ENCODE data around the gene ANTKMT.

Gene ANTKMT, protein sequence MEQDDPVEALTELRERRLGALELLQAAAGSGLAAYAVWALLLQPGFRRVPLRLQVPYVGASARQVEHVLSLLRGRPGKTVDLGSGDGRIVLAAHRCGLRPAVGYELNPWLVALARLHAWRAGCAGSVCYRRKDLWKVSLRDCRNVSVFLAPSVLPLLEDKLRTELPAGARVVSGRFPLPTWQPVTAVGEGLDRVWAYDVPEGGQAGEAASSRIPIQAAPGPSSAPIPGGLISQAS

DNA sequence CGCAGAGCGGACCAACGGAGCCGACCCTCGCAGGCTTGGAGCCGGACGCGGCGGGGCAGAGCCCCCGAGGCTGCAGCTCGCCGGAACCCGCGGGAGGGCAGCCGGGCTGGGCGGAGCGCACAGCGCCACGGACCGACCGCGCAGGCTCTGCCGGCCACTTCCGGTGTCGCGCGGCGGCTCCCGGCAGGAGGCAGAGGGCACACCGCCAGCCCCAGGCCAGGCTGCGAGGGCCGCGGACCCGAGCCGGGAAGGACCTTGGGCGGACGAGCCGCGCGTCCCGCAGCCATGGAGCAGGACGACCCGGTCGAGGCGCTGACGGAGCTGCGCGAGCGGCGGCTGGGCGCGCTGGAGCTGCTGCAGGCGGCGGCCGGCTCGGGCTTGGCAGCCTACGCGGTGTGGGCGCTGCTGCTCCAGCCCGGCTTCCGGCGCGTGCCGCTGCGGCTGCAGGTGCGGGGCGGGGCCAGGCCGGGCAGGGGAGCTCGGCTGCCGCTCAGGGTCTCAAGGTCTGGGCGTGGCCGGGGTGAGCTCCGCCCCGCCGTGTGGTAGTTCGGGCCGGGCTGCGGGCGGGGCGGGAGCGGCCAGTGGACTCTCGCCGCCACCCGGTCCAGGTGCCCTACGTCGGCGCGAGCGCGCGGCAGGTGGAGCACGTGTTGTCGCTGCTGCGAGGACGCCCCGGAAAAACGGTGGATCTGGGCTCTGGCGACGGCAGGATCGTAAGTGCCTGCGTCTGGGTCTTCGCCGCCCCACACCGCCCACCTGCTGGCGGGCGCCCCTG, at the start of gene ANTKMT:
TSS of gene ANTKMT (plus strand) at position 157 of the 775 bp plus-strand sequence. CDS start at position 286, 129 bp downstream.
- no peak for FAIRE-seq

GRCh38 chr16:671353-672131, 49.4 kb upstream of the ANTKMT start:
- no peak for FAIRE-seq

DNA sequence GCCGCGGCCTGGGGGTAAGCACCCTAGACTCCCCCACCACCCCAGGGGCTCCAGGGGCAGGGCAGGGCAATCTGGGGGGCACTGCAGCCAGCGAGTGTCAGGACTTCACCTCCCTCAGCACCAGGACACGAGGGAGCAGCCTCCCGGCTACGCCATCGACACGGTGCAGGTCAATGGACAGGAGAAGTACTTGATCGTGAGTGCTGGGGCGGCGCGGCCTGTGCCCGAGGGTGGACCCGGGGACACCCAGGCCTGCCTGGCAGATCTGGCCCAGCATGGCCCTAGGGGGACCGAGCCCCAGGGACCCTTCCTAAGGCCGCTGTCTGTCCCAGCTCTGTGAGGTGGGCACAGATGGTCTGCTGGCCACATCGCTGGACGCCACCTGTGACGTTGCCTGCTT, 48.6 kb upstream of the ANTKMT start:
- no peak for FAIRE-seq

DNA sequence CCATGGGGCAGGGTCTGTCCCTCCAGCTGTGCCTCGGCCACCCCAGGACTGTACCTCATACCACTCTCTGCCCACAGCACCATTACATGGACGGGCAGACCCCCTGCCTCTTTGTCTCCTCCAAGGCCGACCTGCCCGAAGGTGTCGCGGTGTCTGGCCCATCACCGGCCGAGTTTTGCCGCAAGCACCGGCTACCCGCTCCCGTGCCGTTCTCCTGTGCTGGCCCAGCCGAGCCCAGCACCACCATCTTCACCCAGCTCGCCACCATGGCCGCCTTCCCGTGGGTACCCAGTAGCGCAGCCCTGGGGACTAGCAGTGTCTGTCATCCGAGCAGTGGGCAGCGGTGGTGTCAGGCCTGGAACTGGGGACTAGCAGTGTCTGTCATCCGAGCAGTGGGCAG, 48.1 kb upstream of the ANTKMT start:
- no peak for FAIRE-seq

DNA sequence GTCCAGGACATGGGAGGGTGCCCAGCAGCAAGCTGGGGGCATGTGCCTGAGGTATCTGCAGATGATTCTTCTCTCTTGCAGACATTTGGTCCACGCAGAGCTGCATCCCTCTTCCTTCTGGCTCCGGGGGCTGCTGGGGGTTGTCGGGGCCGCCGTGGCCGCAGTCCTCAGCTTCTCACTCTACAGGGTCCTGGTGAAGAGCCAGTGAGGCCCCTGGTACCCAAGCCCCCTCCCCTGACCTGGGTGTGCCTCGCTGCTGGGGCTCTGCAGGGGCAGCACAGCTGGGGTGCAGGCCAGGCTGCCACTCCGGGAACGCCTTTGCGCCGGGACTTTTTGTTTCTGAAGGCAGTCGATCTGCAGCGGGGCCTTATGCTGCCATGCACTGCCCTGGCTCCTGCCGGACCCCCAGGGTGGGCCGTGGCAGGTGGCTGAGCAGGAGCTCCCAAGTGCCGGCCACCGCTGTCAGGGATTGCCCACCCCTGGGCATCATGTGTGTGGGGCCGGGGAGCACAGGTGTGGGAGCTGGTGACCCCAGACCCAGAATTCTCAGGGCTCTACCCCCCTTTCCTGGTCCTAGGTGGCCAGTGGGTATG, 47.5 kb upstream of the ANTKMT start:
- FAIRE-seq: no peak

DNA sequence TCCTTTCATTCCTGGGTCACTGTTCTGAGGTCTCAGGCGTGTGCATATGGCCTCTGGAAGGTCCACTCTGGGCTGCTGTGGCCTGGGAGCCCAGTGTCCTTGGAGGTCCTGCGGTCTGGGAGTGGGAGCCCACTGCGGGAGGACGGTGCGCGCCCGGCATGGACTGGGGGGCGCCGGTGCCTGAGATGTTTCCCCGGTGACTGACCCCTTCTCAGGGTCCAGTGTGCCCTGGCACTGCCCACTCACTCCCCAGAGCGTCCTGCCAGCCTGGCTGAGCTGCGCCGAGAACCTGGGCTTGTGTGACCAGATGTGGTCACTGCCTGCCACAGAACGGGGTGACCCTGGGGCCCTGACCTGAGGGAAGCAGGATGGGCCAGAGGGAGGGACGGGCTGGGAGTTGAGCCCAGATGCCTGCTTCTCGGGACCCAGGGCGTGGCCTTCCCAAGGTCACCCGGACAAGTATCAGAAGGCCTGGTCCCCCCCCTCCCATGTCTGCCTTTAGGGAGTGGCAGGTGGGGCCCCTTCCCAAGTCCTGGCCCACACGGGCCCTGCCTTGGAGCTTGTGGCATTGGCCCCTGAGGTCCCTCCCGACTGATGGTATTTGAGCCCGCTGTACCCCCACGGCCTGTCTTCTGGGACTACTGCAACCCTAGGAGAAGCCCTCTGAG, 46.6 kb upstream of the ANTKMT start:
- FAIRE-seq: no peak

DNA sequence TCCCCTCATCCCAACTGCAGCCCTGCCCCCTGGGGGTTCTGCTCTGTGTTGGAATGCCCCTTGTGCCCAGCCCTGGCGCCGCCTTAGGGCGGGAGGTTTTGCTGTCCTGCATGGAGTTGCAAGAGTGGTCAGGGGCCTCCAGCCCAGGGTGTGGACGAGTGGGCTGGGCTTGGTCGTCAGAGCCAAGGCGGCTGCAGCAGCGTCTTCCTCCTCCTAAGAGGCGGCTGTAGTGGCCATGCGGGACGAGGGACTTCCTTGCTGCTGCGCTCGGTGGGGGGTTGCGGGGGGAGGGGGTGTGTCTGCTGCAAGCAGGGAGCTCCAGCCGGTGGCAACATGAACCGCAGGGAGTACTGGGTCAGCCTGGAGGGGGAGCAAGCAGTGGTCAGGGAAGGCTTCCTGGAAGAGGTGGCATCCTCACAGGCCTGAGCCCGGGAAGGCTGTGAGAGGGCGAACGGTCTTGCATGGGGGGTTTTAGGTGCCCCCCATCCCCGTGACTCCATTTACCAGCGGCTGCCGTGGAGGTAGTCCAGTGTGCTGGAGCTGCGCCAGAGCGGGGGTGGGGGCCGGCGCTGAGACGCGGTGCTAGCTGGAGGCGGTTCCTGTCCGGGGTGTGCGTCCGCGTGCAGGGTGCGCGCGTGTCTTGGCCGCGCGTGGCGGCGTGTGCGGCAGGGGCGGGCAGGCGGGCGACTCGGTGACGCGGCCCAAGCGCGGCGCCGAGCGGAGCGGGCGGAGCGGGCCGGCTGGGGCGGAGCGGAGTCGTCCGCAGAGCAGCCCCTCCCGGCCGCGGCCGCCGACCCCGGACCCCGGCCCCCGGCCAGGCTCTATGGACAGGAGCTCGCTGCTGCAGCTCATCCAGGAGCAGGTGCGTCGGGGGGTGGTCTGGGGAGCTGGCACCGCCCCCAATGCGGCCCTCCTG, 45.7 kb upstream of the ANTKMT start, which contains the start of gene RHBDL1:
TSS of gene RHBDL1 (plus strand) at position 704 of the 916 bp plus-strand sequence. CDS start at position 824, 120 bp downstream.
- FAIRE-seq: no peak

- FAIRE-seq: no peak
These were observed 44.9 kb upstream of the ANTKMT start for GRCh38 chr16:675884-676564.

GRCh38 chr16:676565-676902, 44.4 kb upstream of the ANTKMT start:
- FAIRE-seq: no peak

- FAIRE-seq: no peak
These were observed 44.0 kb upstream of the ANTKMT start for GRCh38 chr16:676913-677312.

- no peak for FAIRE-seq
These were observed 43.4 kb upstream of the ANTKMT start for GRCh38 chr16:677316-678190.

DNA sequence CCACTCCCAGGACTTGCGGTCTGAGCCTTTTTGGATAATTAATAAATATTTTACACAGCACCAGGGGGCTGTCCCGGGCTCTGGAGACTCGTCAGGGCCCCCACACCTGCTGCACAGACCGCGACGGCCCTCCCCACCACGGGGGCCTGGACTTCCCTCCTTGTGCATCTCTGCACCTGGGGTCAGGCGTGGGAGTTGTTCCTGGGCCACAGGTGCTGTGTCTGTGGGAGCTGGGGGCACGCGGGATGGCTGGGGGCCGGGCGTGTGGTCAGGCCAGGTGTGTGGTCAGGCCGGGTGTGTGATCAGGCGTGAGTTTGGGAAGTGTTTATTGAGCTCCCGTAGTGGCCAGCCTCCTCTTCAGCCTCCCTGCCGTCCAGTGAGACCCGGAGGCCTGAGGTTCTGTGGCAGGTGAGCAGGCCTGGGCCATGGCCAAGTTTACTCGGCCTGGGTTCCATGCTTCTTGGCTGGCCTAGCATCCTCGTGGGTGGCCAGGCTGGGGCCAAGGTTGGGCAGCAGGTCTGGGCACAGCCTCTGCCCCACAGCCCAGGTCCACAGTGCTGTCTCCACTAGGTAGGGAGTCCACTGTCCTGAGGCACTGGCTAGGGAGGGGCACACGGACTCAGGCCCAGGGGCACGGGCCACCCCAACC, 42.6 kb upstream of the ANTKMT start:
- FAIRE-seq: no peak

DNA sequence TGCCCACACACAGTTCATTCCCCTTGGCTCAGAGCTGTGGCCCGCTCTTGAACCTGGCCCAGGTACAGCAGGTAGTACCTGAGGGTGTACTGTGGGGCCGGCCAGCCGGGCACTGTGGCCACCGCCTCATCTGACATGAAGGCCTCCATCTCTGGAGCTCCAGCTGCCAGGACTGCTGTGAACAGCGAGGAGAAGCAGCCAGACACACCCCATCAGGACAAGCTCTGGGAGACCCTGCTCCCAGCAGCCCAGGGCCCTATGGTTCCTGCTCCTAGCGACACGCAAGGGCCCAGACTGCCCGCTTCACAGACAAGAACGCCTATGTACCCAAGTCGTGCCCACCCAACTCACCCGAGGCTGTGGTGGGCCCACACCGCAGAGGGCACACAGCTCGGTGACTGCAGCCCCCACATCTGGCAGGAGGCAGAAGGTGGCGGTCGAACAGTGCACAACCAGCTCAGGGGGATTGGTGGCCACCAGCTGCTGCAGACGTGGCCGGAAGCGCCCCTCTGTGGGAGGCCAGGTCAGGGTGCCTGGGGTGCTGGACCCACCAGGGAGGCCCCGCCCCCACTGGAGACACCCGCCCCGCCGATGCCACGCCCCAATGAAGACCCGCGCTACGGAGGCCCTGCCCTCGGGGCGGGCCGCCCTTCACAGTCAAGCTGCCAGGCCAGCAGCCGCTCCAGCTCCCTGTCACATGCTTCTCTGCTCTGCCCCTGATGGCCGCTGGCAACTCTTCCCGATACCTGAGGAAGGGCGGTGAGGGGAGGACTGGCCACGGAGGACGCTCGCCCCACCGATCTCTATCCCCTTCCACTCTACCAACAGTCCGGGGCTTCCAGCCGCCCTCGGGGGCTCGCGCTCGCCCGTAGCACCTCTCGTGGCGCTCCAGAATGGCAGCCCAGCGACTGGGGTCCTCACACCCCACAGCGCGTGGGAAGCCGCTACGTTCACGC, 41.8 kb upstream of the ANTKMT start:
- FAIRE-seq: no peak

GRCh38 chr16:679814-680624, 40.9 kb upstream of the ANTKMT start, which contains the start of gene STUB1:
STUB1 (plus strand) TSS chr16:680410; CDS start chr16:680526, 116 bp downstream.
- FAIRE-seq: no peak

GRCh38 chr16:680625-680945, 40.4 kb upstream of the ANTKMT start:
- no peak for FAIRE-seq

DNA sequence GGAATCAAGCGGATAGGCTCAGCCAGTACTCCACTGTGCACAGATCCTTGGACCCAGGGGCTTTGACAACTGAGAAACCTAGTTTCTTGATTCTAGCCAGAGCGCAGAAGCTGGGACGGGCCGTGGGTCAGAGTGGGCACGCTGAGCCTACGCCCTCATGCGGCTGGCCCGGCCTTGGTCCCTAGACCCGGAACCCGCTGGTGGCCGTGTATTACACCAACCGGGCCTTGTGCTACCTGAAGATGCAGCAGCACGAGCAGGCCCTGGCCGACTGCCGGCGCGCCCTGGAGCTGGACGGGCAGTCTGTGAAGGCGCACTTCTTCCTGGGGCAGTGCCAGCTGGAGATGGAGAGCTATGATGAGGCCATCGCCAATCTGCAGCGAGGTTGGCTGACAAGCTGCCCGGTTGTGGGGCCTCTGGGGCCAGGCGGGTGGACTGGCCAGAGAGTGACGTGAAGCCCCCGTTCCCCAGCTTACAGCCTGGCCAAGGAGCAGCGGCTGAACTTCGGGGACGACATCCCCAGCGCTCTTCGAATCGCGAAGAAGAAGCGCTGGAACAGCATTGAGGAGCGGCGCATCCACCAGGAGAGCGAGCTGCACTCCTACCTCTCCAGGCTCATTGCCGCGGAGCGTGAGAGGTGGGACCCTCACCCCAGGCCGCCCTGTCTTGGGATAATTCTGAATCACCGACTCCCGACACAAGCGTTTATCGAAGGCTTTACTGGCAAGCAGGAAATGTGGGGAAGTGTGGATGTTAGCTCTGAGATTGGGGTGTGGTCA, 39.8 kb upstream of the ANTKMT start:
- no peak for FAIRE-seq
